Neural crest cell (in vitro differentiated cells): ENCODE results near the gene MYB. TPM values are rescaled to one million over a fixed set of nuclear protein-coding genes. Genes with fewer than 3 reads are reported as not detected.

ENCODE experiments used
- DNase-seq: peaks from one replicate; pipeline ENCODE4 v3.0.0; 2021; ENCODE audit warnings: low read depth, mixed read lengths, low spot score
- H3K27ac Mint-ChIP-seq: one replicate; pipeline ENCODE4 v1.8.0; 2021; ENCODE audit warnings: mild to moderate bottlenecking, mixed read lengths; ENCODE audit not compliant: unreplicated experiment
- H3K27me3 Mint-ChIP-seq: 2 replicates; pipeline ENCODE4 v1.8.0; 2021; ENCODE audit warnings: low read depth, mild to moderate bottlenecking, mixed read lengths
- H3K36me3 Mint-ChIP-seq: 2 replicates; pipeline ENCODE4 v1.8.0; 2021; ENCODE audit warnings: low read depth, mild to moderate bottlenecking, mixed read lengths
- H3K4me1 Mint-ChIP-seq: 2 replicates; pipeline ENCODE4 v1.8.0; 2021; ENCODE audit warnings: mixed read lengths
- H3K4me3 Mint-ChIP-seq: one replicate; pipeline ENCODE4 v1.8.0; 2021; ENCODE audit warnings: mild to moderate bottlenecking, mixed read lengths
- H3K9me3 Mint-ChIP-seq: 2 replicates; pipeline ENCODE4 v1.8.0; 2021; ENCODE audit warnings: mixed read lengths
- CTCF ChIP-seq: fragments of 200-600 bp; sonication (generic); conservative IDR thresholded peaks from 2 replicates; pipeline ENCODE4 v1.5.0; 2021; ENCODE audit warnings: antibody characterized with exemption, mild to moderate bottlenecking
- total RNA-seq: library from RNA; stranded (reverse); gene quantifications from 2 replicates; pipeline ENCODE4 v1.2.1, GENCODE V29; 2021

MYB gene
- total RNA-seq, 1 donor from 2014 or later = 6.8 TPM

- no peak for DNase-seq
- no peaks in the 10 kb centered on the region for H3K4me1 Mint-ChIP-seq
- TF ChIP-seq CTCF = no peak
- no peaks in the 10 kb centered on the region for H3K36me3 Mint-ChIP-seq
- no peaks in the 10 kb centered on the region for H3K27me3 Mint-ChIP-seq
- no peak overlapping the region for H3K27ac Mint-ChIP-seq
- H3K4me3 Mint-ChIP-seq = no peak overlapping the region
- peaks cover 2% of the 10 kb centered on the region for H3K9me3 Mint-ChIP-seq
Observed at GRCh38 chr6:135227758-135228157, 46.6 kb downstream of the MYB start.

- TF ChIP-seq CTCF = no peak
- Mint-ChIP-seq H3K27me3 (no peaks in the 10 kb centered on the region), H3K4me1 (no peaks in the 10 kb centered on the region), H3K4me3 (no peak overlapping the region), H3K9me3 (peaks cover 2% of the 10 kb centered on the region), H3K27ac (no peak overlapping the region), H3K36me3 (no peaks in the 10 kb centered on the region)
- DNase-seq = no peak
Observed at GRCh38 chr6:135228486-135228885, 47.4 kb downstream of the MYB start.

- H3K27ac Mint-ChIP-seq = no peak overlapping the region
- H3K27me3 Mint-ChIP-seq = no peaks in the 10 kb centered on the region
- peaks cover 2% of the 10 kb centered on the region for H3K9me3 Mint-ChIP-seq
Observed at GRCh38 chr6:135229996-135230395, 48.9 kb downstream of the MYB start.

GRCh38 chr6:135230711-135231468 is 49.8 kb downstream of the MYB start:
- no peak for DNase-seq
- Mint-ChIP-seq H3K4me1 (no peaks in the 10 kb centered on the region), H3K9me3 (peaks cover 2% of the 10 kb centered on the region), H3K36me3 (no peaks in the 10 kb centered on the region), H3K27ac (no peak overlapping the region), H3K4me3 (no peak overlapping the region), H3K27me3 (no peaks in the 10 kb centered on the region)
- no peak for TF ChIP-seq CTCF

More at GRCh38 chr6:135229996-135230395, 48.9 kb downstream of the MYB start:
- DNase-seq = no peak
- Mint-ChIP-seq H3K36me3 (no peaks in the 10 kb centered on the region), H3K4me1 (no peaks in the 10 kb centered on the region), H3K4me3 (no peak overlapping the region)
- TF ChIP-seq CTCF = no peak

- Mint-ChIP-seq H3K4me1 (peaks cover 2% of the 10 kb centered on the region), H3K4me3 (no peak overlapping the region), H3K9me3 (peaks cover 2% of the 10 kb centered on the region), H3K27ac (no peak overlapping the region), H3K27me3 (no peaks in the 10 kb centered on the region), H3K36me3 (no peaks in the 10 kb centered on the region)
- DNase-seq = no peak
- TF ChIP-seq CTCF = no peak
Observed at GRCh38 chr6:135231469-135231844, 50.3 kb downstream of the MYB start.
